ENCODE data around the gene PRR19.
"Not testable (repeated sequence)": the region's sequence is repeated elsewhere in the genome, so short reads cannot be mapped to it uniquely, and the experiment has no call there.

The PRR19 gene

GRCh38 chr19:42301646-42302203, at the start of gene PRR19:
Gene PRR19, plus strand, starts transcription at chr19:42302132. Its CDS starts 7,453 bp downstream, at chr19:42309585.
- ATAC-seq (ENCODE audit: low read depth) = peak; percentile 2

GRCh38 chr19:42252365-42253244, 49.3 kb upstream of the PRR19 start:
- Mint-ChIP-seq H3K27me3 (peaks cover 2% of the 10 kb centered on the region), H3K27ac (peak overlapping the region; percentile 76), H3K36me3 (no peaks in the 10 kb centered on the region), H3K4me1 (peaks cover 17% of the 10 kb centered on the region), H3K9me3 (no peaks in the 10 kb centered on the region), H3K4me3 (peak overlapping the region; percentile 96)
- DNase-seq (ENCODE audit: low spot score in 2 of 2) (no peak), ATAC-seq (ENCODE audit: low read depth) (no peak)

More at GRCh38 chr19:42301646-42302203, at the start of gene PRR19:
- Mint-ChIP-seq H3K9me3 (no peaks in the 10 kb centered on the region), H3K4me3 (peak within 1 kb of the TSS; percentile 89), H3K36me3 (no peaks in the 10 kb centered on the region), H3K27me3 (no peaks in the 10 kb centered on the region), H3K27ac (peak within 1 kb of the TSS; percentile 88), H3K4me1 (peaks cover 21% of the 10 kb centered on the region)
- no peak for DNase-seq (ENCODE audit: low spot score in 2 of 2)

GRCh38 chr19:42253245-42254088, 48.5 kb upstream of the PRR19 start:
- H3K27me3 Mint-ChIP-seq = peaks cover 2% of the 10 kb centered on the region
- no peaks in the 10 kb centered on the region for H3K36me3 Mint-ChIP-seq
- ATAC-seq (ENCODE audit: low read depth) (peak; percentile 18), DNase-seq (ENCODE audit: low spot score in 2 of 2) (peak in 1 of 2 donors; percentile 67)
- H3K4me3 Mint-ChIP-seq = peak overlapping the region; percentile 96
- no peaks in the 10 kb centered on the region for H3K9me3 Mint-ChIP-seq
- peaks cover 17% of the 10 kb centered on the region for H3K4me1 Mint-ChIP-seq
- peak overlapping the region; percentile 76 for H3K27ac Mint-ChIP-seq

GRCh38 chr19:42254089-42254849, 47.7 kb upstream of the PRR19 start:
- Mint-ChIP-seq H3K36me3 (no peaks in the 10 kb centered on the region), H3K4me1 (peaks cover 17% of the 10 kb centered on the region), H3K9me3 (no peaks in the 10 kb centered on the region), H3K27me3 (peaks cover 2% of the 10 kb centered on the region), H3K27ac (peak overlapping the region; percentile 74), H3K4me3 (peak overlapping the region; percentile 87)
- DNase-seq (ENCODE audit: low spot score in 2 of 2) (peak; percentile 63 to 73), ATAC-seq (ENCODE audit: low read depth) (peak; percentile 52)

GRCh38 chr19:42254850-42255765, 46.8 kb upstream of the PRR19 start, which contains the start of gene ERF:
Gene ERF, minus strand, starts transcription at chr19:42255128. Its CDS starts 129 bp downstream, at chr19:42254999.
- DNase-seq (ENCODE audit: low spot score in 2 of 2) = peak; percentile 95 to 96
- peaks cover 17% of the 10 kb centered on the region for H3K4me1 Mint-ChIP-seq
- H3K27ac Mint-ChIP-seq = peak within 1 kb of the TSS; percentile 74
- H3K9me3 Mint-ChIP-seq = no peaks in the 10 kb centered on the region
- no peaks in the 10 kb centered on the region for H3K36me3 Mint-ChIP-seq
- peaks cover 2% of the 10 kb centered on the region for H3K27me3 Mint-ChIP-seq
- ATAC-seq (ENCODE audit: low read depth) = peak; percentile 85
- peak within 1 kb of the TSS; percentile 87 for H3K4me3 Mint-ChIP-seq

GRCh38 chr19:42255766-42256745, 45.9 kb upstream of the PRR19 start:
- no peak for ATAC-seq (ENCODE audit: low read depth)
- H3K27me3 Mint-ChIP-seq = peaks cover 2% of the 10 kb centered on the region
- H3K4me1 Mint-ChIP-seq = peaks cover 17% of the 10 kb centered on the region
- H3K36me3 Mint-ChIP-seq = no peaks in the 10 kb centered on the region
- peak in 1 of 2 donors; percentile 37 for DNase-seq (ENCODE audit: low spot score in 2 of 2)
- no peaks in the 10 kb centered on the region for H3K9me3 Mint-ChIP-seq
- peak overlapping the region; percentile 65 for H3K4me3 Mint-ChIP-seq
- H3K27ac Mint-ChIP-seq = no peak overlapping the region

GRCh38 chr19:42257842-42258241, 44.1 kb upstream of the PRR19 start:
- not testable (repeated sequence) for H3K4me3 Mint-ChIP-seq; H3K9me3 Mint-ChIP-seq; H3K4me1 Mint-ChIP-seq; H3K27ac Mint-ChIP-seq; H3K27me3 Mint-ChIP-seq; DNase-seq (ENCODE audit: low spot score in 2 of 2); ATAC-seq (ENCODE audit: low read depth); H3K36me3 Mint-ChIP-seq

GRCh38 chr19:42261763-42262162, 40.2 kb upstream of the PRR19 start:
- no peaks in the 10 kb centered on the region for H3K9me3 Mint-ChIP-seq
- H3K4me1 Mint-ChIP-seq = no peaks in the 10 kb centered on the region
- ATAC-seq (ENCODE audit: low read depth) (no peak), DNase-seq (ENCODE audit: low spot score in 2 of 2) (no peak)
- H3K36me3 Mint-ChIP-seq = peaks cover 1% of the 10 kb centered on the region
- no peak overlapping the region for H3K4me3 Mint-ChIP-seq
- H3K27me3 Mint-ChIP-seq = no peaks in the 10 kb centered on the region
- H3K27ac Mint-ChIP-seq = no peak overlapping the region

- H3K27ac Mint-ChIP-seq; H3K27me3 Mint-ChIP-seq; H3K4me3 Mint-ChIP-seq; DNase-seq (ENCODE audit: low spot score in 2 of 2); H3K9me3 Mint-ChIP-seq; ATAC-seq (ENCODE audit: low read depth); H3K36me3 Mint-ChIP-seq: not testable (repeated sequence)
- peaks cover 21% of the 10 kb centered on the region for H3K4me1 Mint-ChIP-seq
These were observed 35.8 kb upstream of the PRR19 start for GRCh38 chr19:42266105-42266504.

GRCh38 chr19:42266928-42267603, 34.9 kb upstream of the PRR19 start:
- not testable (repeated sequence) for H3K36me3 Mint-ChIP-seq; H3K27ac Mint-ChIP-seq; H3K27me3 Mint-ChIP-seq; DNase-seq (ENCODE audit: low spot score in 2 of 2); ATAC-seq (ENCODE audit: low read depth); H3K4me3 Mint-ChIP-seq; H3K9me3 Mint-ChIP-seq
- peaks cover 26% of the 10 kb centered on the region for H3K4me1 Mint-ChIP-seq

GRCh38 chr19:42267644-42268141, 34.2 kb upstream of the PRR19 start:
- no peaks in the 10 kb centered on the region for H3K9me3 Mint-ChIP-seq
- peaks cover 26% of the 10 kb centered on the region for H3K4me1 Mint-ChIP-seq
- ATAC-seq (ENCODE audit: low read depth) = no peak
- no peak for DNase-seq (ENCODE audit: low spot score in 2 of 2)
- H3K4me3 Mint-ChIP-seq = no peak overlapping the region
- no peaks in the 10 kb centered on the region for H3K27me3 Mint-ChIP-seq
- no peak overlapping the region for H3K27ac Mint-ChIP-seq
- H3K36me3 Mint-ChIP-seq = peaks cover 4% of the 10 kb centered on the region
